BJ (cell line): ENCODE results near the gene USH1G. TPM values are rescaled to one million over a fixed set of nuclear protein-coding genes. Genes with fewer than 3 reads are reported as not detected.

Experiments used
- CTCF ChIA-PET: fragments of 350-600 bp; formaldehyde crosslinking; extraction: SDS; loops from one replicate; lab custom pipeline; 2021; ENCODE audit warnings: antibody characterized with exemption, inconsistent platforms; lab: Yijun Ruan, JAX
- POLR2A ChIA-PET: fragments of 300-600 bp; sonication (Branson Sonifier 250); formaldehyde crosslinking; extraction: SDS; loops from one replicate; lab custom pipeline; 2021; ENCODE audit warnings: antibody characterized with exemption; lab: Charles Lee
- DNase-seq: peaks from one replicate; pipeline ENCODE4 v3.0.0-alpha.2; 2011; ENCODE audit warnings: low read depth
- H3K27me3 ChIP-seq: 2 replicates; pipeline ENCODE4 v1.6.0; 2011; ENCODE audit warnings: low read length; ENCODE audit not compliant: control insufficient read depth, insufficient read depth
- H3K36me3 ChIP-seq: 2 replicates; pipeline ENCODE4 v1.5.1; 2011; ENCODE audit warnings: low read length; ENCODE audit not compliant: control insufficient read depth, insufficient read depth
- H3K4me3 ChIP-seq: 2 replicates; pipeline ENCODE4 v1.5.1; 2011; ENCODE audit warnings: low read depth, mild to moderate bottlenecking, control low read depth, low read length
- polyA plus RNA-seq: library from polyadenylated mRNA; depleted of rRNA; stranded (reverse); fragments of >200 nt; gene quantifications from 2 replicates; pipeline ENCODE4 v1.2.3, GENCODE V29; 2011
- TF ChIP-seq, protein P1 (sequence below): IDR thresholded peaks from 2 replicates; pipeline ENCODE4 v1.5.1; 2011; ENCODE audit warnings: low read depth, mild to moderate bottlenecking, control low read depth, inconsistent platforms, low read length, moderate library complexity; ENCODE audit not compliant: insufficient read depth

USH1G gene
- polyA plus RNA-seq, 1 experiment, result not detected

DNA sequence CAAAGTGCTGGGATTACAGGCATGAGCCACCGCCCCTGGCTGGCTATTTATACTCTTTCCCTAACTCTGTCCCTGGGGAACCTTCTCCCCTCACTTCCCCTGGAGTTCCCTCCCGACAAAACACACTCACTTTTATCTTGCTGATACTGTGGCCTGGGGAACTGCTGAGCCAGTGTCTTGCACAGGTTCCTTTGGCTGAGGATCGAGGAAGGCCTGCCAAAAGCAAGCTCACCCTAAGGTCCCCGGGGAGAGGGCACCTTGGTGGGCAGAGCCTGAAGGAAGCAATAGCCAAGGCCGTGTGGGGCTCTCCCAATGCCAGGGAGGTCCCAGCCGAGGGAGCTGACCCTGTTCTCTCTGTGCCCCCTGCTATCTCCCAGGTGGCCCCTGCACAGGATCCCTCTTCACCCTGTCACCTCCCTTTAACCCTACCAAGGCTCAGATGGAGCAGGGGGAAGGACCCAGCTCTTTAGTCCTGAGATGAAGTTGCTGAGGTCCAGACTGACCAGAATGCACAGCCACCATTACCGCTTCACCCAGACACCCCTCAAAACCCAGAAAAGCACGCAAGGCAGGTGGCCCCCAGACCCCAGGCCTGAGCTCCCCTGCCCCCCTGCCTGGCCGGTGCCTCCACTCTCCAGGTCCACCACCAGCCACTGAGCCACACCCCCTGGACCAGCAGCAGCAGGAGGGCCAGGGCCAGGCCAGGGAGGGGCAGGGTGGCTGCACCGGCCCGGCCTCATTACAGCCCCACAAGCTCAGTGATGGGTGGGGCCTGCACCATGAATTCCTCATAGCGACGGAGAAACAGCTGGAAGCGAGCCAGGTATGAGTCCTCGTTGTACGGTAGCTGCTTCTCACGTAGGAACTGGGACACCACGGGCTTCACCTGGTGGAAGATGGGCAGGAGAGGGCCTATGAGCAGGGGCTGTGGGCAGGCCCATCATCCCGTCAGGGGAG lies 45.2 kb downstream of the USH1G start:
- CTCF ChIA-PET, result interaction anchor here (1.3 kb wide), 1 partner anchor 16 kb away, joined by 5 read pairs; no protein-coding TSS in a partner anchor
- peaks cover 17% of the 10 kb centered on the region for H3K27me3 ChIP-seq
- TF ChIP-seq, protein P1, sequence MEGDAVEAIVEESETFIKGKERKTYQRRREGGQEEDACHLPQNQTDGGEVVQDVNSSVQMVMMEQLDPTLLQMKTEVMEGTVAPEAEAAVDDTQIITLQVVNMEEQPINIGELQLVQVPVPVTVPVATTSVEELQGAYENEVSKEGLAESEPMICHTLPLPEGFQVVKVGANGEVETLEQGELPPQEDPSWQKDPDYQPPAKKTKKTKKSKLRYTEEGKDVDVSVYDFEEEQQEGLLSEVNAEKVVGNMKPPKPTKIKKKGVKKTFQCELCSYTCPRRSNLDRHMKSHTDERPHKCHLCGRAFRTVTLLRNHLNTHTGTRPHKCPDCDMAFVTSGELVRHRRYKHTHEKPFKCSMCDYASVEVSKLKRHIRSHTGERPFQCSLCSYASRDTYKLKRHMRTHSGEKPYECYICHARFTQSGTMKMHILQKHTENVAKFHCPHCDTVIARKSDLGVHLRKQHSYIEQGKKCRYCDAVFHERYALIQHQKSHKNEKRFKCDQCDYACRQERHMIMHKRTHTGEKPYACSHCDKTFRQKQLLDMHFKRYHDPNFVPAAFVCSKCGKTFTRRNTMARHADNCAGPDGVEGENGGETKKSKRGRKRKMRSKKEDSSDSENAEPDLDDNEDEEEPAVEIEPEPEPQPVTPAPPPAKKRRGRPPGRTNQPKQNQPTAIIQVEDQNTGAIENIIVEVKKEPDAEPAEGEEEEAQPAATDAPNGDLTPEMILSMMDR, result no peak
- no peak overlapping the region for H3K4me3 ChIP-seq
- no peak for DNase-seq
- H3K36me3 ChIP-seq, result no peaks in the 10 kb centered on the region
- POLR2A ChIA-PET, result no interaction called here

DNA sequence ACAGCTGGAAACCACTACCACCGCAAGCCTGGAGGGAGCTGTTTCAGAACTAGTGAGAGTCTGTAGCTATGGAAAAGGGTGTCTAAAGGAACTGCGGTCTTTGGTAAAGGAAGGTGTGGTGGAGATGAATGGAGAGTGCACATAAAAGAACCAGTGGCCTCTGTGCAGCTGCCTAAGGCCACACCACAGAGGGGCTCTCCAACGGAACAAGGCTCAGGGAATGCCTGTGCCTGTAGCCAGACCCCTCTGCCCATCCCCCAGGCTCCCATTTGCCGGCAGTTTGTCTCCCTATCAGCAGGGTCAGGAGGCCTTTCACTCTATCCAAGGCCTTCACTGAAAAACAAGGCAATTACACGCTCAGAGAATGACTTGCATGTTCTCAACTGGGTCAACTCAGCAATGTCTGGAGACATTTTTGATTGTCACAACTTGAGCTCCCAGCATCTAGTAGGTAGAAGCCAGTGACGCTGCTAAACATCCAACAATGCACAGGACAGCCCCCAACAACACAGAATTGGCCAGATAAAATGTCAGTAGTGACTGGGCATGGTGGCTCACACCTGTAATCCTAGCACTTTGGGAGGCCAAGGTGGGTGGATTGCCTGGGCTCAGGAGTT lies 47.0 kb downstream of the USH1G start:
- no peak for DNase-seq
- POLR2A ChIA-PET, result no interaction called here
- TF ChIP-seq, protein P1, result no peak
- no peak overlapping the region for H3K4me3 ChIP-seq
- H3K27me3 ChIP-seq, result peaks cover 11% of the 10 kb centered on the region
- H3K36me3 ChIP-seq, result no peaks in the 10 kb centered on the region
- CTCF ChIA-PET, result interaction anchor here (1.0 to 1.7 kb wide), 4 partner anchors 11 to 85 kb away, joined by 3 to 5 read pairs (median 4); no protein-coding TSS in a partner anchor

DNA sequence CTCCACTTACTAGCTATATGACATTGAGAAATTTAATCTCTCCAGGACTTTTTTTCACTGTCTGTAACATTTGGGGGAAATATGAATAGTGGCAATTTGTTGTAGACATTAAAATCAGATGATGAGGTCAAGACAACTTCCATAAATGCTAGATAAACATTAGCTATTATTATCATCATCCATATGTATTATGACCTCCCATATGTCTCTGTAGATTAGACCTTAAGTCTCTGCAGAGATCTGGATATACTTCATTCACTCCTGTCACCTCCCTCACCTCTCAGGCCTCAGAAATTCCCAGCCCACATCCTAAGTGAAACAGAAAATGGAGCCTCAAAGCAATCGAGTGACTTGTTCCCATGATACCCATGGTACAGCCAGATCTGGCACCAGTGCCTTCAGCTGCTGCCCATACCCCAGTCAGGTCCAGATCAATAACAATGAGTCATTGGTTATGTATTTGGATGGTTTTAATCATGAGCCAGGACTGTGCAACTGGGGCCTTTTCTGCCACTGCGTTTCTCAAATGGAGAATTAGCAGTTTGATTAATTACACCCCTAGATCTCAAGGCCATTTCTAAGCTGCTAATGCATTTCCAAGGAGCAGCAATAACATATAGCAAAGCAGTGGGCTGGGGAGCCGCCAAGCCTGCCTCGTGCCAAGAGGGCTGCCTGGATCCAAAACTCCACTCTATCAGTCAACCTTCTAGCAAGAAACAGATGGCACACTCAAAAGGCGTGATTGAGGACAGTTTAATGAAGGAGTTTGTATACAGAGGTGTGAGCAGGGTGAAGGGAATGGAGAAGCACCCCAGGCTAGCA lies 47.7 kb downstream of the USH1G start:
- no peak for DNase-seq
- Histone ChIP-seq H3K4me3 (no peak overlapping the region), H3K27me3 (peaks cover 11% of the 10 kb centered on the region), H3K36me3 (no peaks in the 10 kb centered on the region)
- TF ChIP-seq, protein P1, result no peak
- POLR2A ChIA-PET, result no interaction called here
- CTCF ChIA-PET, result interaction anchor here (0.7 to 1.7 kb wide), 5 partner anchors 10 to 86 kb away, joined by 3 to 4 read pairs (median 3); no protein-coding TSS in a partner anchor

DNA sequence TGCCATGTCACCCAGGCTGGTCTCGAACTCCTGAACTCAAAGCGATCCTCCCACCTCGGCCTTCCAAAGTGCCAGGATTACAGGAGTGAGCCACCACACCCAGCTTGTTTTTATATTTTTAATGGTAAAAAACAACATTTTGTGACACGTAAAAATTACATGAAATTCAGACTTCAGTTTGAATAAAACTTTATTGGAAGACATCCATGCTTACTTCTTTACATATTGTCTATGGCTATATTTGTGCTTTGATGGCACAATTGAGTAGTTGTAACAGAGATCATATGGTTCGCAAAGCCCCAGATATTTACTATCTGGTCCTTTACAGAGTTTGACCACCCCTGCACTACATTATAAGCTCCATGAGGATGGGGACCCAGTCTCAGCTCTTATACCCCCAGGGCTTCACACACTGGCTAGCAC lies 48.4 kb downstream of the USH1G start:
- Histone ChIP-seq H3K4me3 (no peak overlapping the region), H3K27me3 (peaks cover 9% of the 10 kb centered on the region), H3K36me3 (peaks cover 2% of the 10 kb centered on the region; the same call in 1 of the 2 replicates)
- DNase-seq, result no peak
- CTCF ChIA-PET, result interaction anchor here (0.7 to 1.7 kb wide), 3 partner anchors 13 to 87 kb away, joined by 3 to 4 read pairs (median 4); no protein-coding TSS in a partner anchor
- TF ChIP-seq, protein P1, result no peak
- POLR2A ChIA-PET, result no interaction called here
